ENCODE results near the gene TSC2.
"Not testable (repeated sequence)": the region's sequence is repeated elsewhere in the genome, so short reads cannot be mapped to it uniquely, and the experiment has no call there.

GRCh38 chr16:2124694-2125444 lies 77.1 kb downstream of the TSC2 start:
- not testable (repeated sequence) for TF ChIP-seq POLR2A (IDR thresholded peaks at IDR 0.05; ENCODE audit: low read depth, low read length); POLR2AphosphoS5 (IDR thresholded peaks at IDR 0.05; ENCODE audit: low read depth, low read length); TAF1 (IDR thresholded peaks at IDR 0.05; ENCODE audit: borderline replicate concordance, low read depth, low read length)

Measured in GM12892 (cell line).